ENCODE data around the gene ZNF692.

The ZNF692 gene

DNA sequence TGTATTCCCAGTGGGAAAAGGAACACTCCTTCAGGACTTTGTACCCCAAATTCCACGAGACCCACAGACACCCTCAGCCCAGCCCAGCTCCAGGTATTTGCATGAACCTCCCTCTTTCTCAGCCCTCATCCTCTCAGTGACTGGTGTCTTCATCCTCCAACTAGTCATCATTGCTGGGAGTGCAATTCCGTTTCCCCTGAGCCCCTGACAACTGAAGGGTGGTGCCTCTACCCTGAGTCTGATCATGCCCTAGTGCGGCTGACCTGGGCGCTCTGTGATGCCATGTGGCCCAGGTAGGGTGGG, 3.8 kb upstream of the ZNF692 start:
- no peak for DNase-seq (ENCODE audit: extremely low spot score)
- POLR2A ChIA-PET = no interaction called here
- CTCF ChIA-PET = interaction anchor here (0.9 to 1.7 kb wide), 6 partner anchors 11 to 44 kb away, joined by 3 to 8 read pairs (median 3); partner anchors contain the start of gene ZNF672
- no peak for TF ChIP-seq CTCF (IDR thresholded peaks at IDR 0.05; ENCODE audit: control extremely low read depth, extremely low read depth, low read depth, missing control alignments)

GRCh38 chr1:248861616-248862015, 2.7 kb upstream of the ZNF692 start:
- POLR2A ChIA-PET = interaction anchor here (1.0 kb wide), 1 partner anchor 23 kb away, joined by 3 read pairs; the partner anchor contains the start of gene ZNF672
- CTCF ChIA-PET = interaction anchor here (1.0 to 1.9 kb wide), 6 partner anchors 12 to 45 kb away, joined by 3 to 8 read pairs (median 3); no protein-coding TSS in a partner anchor
- no peak for TF ChIP-seq CTCF (IDR thresholded peaks at IDR 0.05; ENCODE audit: control extremely low read depth, extremely low read depth, low read depth, missing control alignments)
- DNase-seq (ENCODE audit: extremely low spot score) = no peak

- DNase-seq (ENCODE audit: extremely low spot score) = no peak
- CTCF ChIA-PET = interaction anchor here (1.5 to 4.6 kb wide), 4 partner anchors 14 to 32 kb away, joined by 5 to 48 read pairs (median 33); partner anchors contain the start of genes SH3BP5L and ZNF672
- no peak for TF ChIP-seq CTCF (IDR thresholded peaks at IDR 0.05; ENCODE audit: control extremely low read depth, extremely low read depth, low read depth, missing control alignments)
- POLR2A ChIA-PET = interaction anchor here (1.9 to 2.5 kb wide), 2 partner anchors 13 to 22 kb away, joined by 8 to 9 read pairs; partner anchors contain the start of gene ZNF672
Measured at GRCh38 chr1:248860007-248860406, 1.1 kb upstream of the ZNF692 start.

DNA sequence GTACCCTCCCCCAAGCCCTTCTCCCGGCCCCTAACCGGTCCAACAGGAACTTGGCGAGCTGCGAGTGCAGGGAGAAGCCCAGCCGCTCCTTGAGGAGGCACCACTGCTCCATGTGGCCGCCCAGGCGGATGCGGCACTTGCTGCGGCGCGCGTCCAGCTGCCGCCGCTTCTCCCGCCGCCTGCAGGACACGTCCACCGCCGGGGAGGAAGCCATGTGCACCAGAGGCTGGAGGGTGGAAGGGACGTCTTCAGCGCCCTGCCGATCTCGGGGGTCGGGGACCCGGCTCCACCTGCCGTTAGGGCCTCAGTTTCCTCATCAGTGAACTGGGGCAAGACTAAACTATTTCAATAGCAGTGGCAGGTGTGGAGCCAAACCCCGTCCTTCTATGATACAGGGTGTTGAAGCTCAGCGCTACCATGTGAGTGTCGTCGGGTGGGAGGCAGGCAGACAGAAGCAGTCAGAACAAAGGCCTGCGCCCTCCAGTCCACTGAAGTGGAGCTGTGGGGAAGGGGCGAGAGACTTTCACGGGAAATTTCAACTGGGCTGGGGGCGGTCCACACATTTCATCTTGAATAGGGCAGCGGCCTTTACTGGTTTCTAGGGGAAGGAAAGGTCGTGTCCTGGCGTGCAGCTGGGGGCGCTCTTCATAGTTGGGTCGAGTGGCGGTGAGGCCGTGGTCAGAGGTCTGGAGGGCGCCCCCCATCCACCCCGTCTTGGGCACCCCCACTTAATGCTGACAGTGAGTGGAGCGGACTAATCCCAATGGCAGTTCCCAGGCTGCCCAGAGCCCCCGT, 592 bp downstream of the ZNF692 start:
- POLR2A ChIA-PET = interaction anchor here (0.6 to 2.5 kb wide), 6 partner anchors 15 to 142 kb away, joined by 3 to 9 read pairs (median 6); partner anchors contain the start of gene ZNF672
- CTCF ChIA-PET = interaction anchor here (1.0 to 4.6 kb wide), 11 partner anchors 9 to 48 kb away, joined by 3 to 48 read pairs (median 8); partner anchors contain the start of genes SH3BP5L and ZNF672
- peak; percentile 63 for TF ChIP-seq CTCF (IDR thresholded peaks at IDR 0.05; ENCODE audit: control extremely low read depth, extremely low read depth, low read depth, missing control alignments)
- DNase-seq (ENCODE audit: extremely low spot score) = peak; percentile 43

DNA sequence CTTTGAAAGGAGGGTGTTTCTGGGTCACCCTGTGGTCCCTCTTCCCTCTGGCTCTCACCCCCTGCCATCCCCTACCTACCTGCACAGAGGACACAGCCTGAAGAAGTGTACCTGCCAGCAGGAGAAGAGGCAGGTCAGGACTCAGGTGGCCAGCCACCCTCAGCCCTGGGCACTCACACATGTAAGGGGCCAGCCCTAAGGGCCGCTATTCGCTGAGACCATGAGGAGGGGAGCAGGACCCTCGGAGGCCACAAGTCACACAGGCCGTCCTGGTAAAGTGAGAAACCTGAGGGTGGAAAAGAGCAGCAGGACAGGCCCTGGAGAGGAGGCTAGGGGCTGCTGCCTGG, 1.2 kb downstream of the ZNF692 start:
- TF ChIP-seq CTCF (IDR thresholded peaks at IDR 0.05; ENCODE audit: control extremely low read depth, extremely low read depth, low read depth, missing control alignments) = no peak
- POLR2A ChIA-PET = interaction anchor here (1.7 to 2.5 kb wide), 2 partner anchors 19 to 20 kb away, joined by 8 to 9 read pairs; partner anchors contain the start of gene ZNF672
- CTCF ChIA-PET = interaction anchor here (1.1 to 4.6 kb wide), 8 partner anchors 8 to 29 kb away, joined by 3 to 48 read pairs (median 10); partner anchors contain the start of genes SH3BP5L and ZNF672
- no peak for DNase-seq (ENCODE audit: extremely low spot score)

GRCh38 chr1:248857201-248857600, 1.7 kb downstream of the ZNF692 start:
- ChIA-PET CTCF (interaction anchor here (1.1 to 4.6 kb wide), 3 partner anchors 15 to 29 kb away, joined by 5 to 48 read pairs (median 7); partner anchors contain the start of gene SH3BP5L), POLR2A (no interaction called here)
- TF ChIP-seq CTCF (IDR thresholded peaks at IDR 0.05; ENCODE audit: control extremely low read depth, extremely low read depth, low read depth, missing control alignments) = no peak
- DNase-seq (ENCODE audit: extremely low spot score) = no peak

Measured in GM10248 (cell line).